Measurements from ENCODE around the gene SLC25A43. TPM values are rescaled to one million over a fixed set of nuclear protein-coding genes. Genes with fewer than 3 reads are reported as not detected.

The SLC25A43 gene
- total RNA-seq, 1 experiment from 2014 or later: 25.8 TPM

DNA sequence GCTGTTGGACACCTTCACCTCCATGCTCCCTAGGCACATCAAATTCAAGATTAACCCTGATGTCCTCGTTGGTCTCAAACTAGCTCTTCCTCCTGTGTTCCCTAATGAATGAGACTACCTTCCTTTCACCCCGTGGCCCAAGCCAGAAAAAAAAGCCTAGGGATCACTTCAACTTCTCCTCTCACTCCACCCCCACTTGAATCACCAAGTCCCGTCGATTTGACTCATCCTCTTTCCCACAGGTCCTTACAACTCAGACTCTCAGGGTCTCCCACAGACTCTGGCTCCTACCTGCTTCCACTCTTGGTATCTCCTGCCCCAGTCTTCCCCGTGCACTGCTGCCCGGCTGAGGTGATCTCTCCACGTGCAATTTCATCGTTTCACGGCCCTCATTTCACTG lies 8.5 kb downstream of the SLC25A43 start:
- no peak overlapping the region for H3K4me2 ChIP-seq (ENCODE audit: low read length)
- no peak overlapping the region for H3K4me3 ChIP-seq (ENCODE audit: low read length)
- no peaks in the 10 kb centered on the region for H3F3A ChIP-seq (ENCODE audit: low read length, unreplicated experiment)
- POLR2A ChIA-PET (ENCODE audit: unreplicated experiment): no interaction called here
- peaks cover 18% of the 10 kb centered on the region for H3K79me2 ChIP-seq (ENCODE audit: low read length)
- H3K36me3 ChIP-seq (ENCODE audit: low read depth, low read length): peaks cover 4% of the 10 kb centered on the region; the same call in 1 of the 2 replicates
- no peaks in the 10 kb centered on the region for H3K9me2 ChIP-seq (replicated peaks; ENCODE audit: low read length)
- intact Hi-C loops (cut with micrococcal nuclease): no loop called here
- no peak for TF ChIP-seq EZH2phosphoT487 (IDR thresholded peaks at IDR 0.05; ENCODE audit: borderline replicate concordance, low read length)
- TF ChIP-seq EZH2 (IDR thresholded peaks at IDR 0.05; ENCODE audit: low read length, unreplicated experiment): no peak
- TF ChIP-seq, protein P1, sequence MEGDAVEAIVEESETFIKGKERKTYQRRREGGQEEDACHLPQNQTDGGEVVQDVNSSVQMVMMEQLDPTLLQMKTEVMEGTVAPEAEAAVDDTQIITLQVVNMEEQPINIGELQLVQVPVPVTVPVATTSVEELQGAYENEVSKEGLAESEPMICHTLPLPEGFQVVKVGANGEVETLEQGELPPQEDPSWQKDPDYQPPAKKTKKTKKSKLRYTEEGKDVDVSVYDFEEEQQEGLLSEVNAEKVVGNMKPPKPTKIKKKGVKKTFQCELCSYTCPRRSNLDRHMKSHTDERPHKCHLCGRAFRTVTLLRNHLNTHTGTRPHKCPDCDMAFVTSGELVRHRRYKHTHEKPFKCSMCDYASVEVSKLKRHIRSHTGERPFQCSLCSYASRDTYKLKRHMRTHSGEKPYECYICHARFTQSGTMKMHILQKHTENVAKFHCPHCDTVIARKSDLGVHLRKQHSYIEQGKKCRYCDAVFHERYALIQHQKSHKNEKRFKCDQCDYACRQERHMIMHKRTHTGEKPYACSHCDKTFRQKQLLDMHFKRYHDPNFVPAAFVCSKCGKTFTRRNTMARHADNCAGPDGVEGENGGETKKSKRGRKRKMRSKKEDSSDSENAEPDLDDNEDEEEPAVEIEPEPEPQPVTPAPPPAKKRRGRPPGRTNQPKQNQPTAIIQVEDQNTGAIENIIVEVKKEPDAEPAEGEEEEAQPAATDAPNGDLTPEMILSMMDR (conservative IDR thresholded peaks at IDR 0.05; ENCODE audit: low read depth, low read length): no peak
- no peaks in the 10 kb centered on the region for H4K20me1 ChIP-seq (ENCODE audit: low read length)
- DNase-seq (no peak), ATAC-seq (no peak)
- no peak overlapping the region for H3K9ac ChIP-seq (ENCODE audit: low read length)
- CTCF ChIA-PET: no interaction called here
- peaks cover 29% of the 10 kb centered on the region for H3K4me1 ChIP-seq (ENCODE audit: insufficient read depth, low read length)
- BruUV-seq (replicated peaks): no TSS peak
- H2AFZ ChIP-seq (ENCODE audit: low read length): no peak overlapping the region
- H3K27me3 ChIP-seq (ENCODE audit: low read length): no peaks in the 10 kb centered on the region
- H3K9me3 ChIP-seq (ENCODE audit: low read length): no peaks in the 10 kb centered on the region
- H3K27ac ChIP-seq (ENCODE audit: low read length): no peak overlapping the region

GRCh38 chrX:119410027-119410819 lies 11.1 kb downstream of the SLC25A43 start:
- TF ChIP-seq EZH2 (IDR thresholded peaks at IDR 0.05; ENCODE audit: low read length, unreplicated experiment): no peak
- no peak for TF ChIP-seq EZH2phosphoT487 (IDR thresholded peaks at IDR 0.05; ENCODE audit: borderline replicate concordance, low read length)
- TF ChIP-seq, protein P1 (conservative IDR thresholded peaks at IDR 0.05; ENCODE audit: low read depth, low read length): no peak
- Histone ChIP-seq H4K20me1 (ENCODE audit: low read length) (no peaks in the 10 kb centered on the region), H3K4me2 (ENCODE audit: low read length) (peak overlapping the region; percentile 67), H3K79me2 (ENCODE audit: low read length) (0 out of 2 replicates have a peak, but pooled peaks cover 3% of the 10 kb centered on the region), H3K27me3 (ENCODE audit: low read length) (no peaks in the 10 kb centered on the region), H3K9me3 (ENCODE audit: low read length) (no peaks in the 10 kb centered on the region), H3K4me3 (ENCODE audit: low read length) (no peak overlapping the region), H3F3A (ENCODE audit: low read length, unreplicated experiment) (no peaks in the 10 kb centered on the region), H2AFZ (ENCODE audit: low read length) (no peak overlapping the region), H3K27ac (ENCODE audit: low read length) (peak overlapping the region; percentile 77), H3K9ac (ENCODE audit: low read length) (no peak overlapping the region), H3K4me1 (ENCODE audit: insufficient read depth, low read length) (peaks cover 29% of the 10 kb centered on the region), H3K9me2 (replicated peaks; ENCODE audit: low read length) (no peaks in the 10 kb centered on the region), H3K36me3 (ENCODE audit: low read depth, low read length) (peaks cover 4% of the 10 kb centered on the region; the same call in 1 of the 2 replicates)
- ATAC-seq (peak; percentile 92), DNase-seq (peak; percentile 90)
- intact Hi-C loops (cut with micrococcal nuclease): loop anchor here (5.0 kb wide), 1 partner anchor 57 kb away; the partner anchor contains the start of gene SLC25A5
- no TSS peak for BruUV-seq (replicated peaks)
- ChIA-PET POLR2A (ENCODE audit: unreplicated experiment) (no interaction called here), CTCF (interaction anchor here (0.7 kb wide), 1 partner anchor 24 kb away, joined by 3 read pairs; no protein-coding TSS in a partner anchor)

DNA sequence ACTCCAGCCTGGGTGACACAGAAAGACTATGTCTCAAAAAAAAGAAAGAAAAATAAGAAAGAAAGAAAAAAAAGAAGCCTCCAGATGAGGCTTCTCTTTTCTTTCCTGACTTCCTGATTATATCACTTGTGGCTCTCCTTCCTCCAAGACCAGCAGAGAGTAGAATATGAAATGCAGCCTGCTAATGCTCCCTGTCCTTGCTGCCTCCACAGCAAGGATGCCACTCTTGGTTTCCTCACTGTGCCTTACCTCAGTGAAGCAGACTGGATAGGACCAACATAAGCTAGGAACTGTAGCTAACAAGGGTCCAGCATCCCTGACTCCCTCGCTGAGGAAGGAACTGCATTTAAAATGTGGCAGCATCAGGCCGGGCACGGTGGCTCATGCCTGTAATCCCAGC lies 11.7 kb downstream of the SLC25A43 start:
- no peaks in the 10 kb centered on the region for H3K9me3 ChIP-seq (ENCODE audit: low read length)
- ATAC-seq (no peak), DNase-seq (no peak)
- 0 out of 2 replicates have a peak, but pooled peaks cover under 1% of the 10 kb centered on the region for H3K79me2 ChIP-seq (ENCODE audit: low read length)
- peak overlapping the region; percentile 77 for H3K27ac ChIP-seq (ENCODE audit: low read length)
- H3K36me3 ChIP-seq (ENCODE audit: low read depth, low read length): peaks cover 4% of the 10 kb centered on the region; the same call in 1 of the 2 replicates
- BruUV-seq (replicated peaks): no TSS peak
- no peak overlapping the region for H3K4me3 ChIP-seq (ENCODE audit: low read length)
- H4K20me1 ChIP-seq (ENCODE audit: low read length): no peaks in the 10 kb centered on the region
- CTCF ChIA-PET: interaction anchor here (0.7 kb wide), 1 partner anchor 25 kb away, joined by 3 read pairs; no protein-coding TSS in a partner anchor
- H3K27me3 ChIP-seq (ENCODE audit: low read length): no peaks in the 10 kb centered on the region
- H3K4me1 ChIP-seq (ENCODE audit: insufficient read depth, low read length): peaks cover 29% of the 10 kb centered on the region
- intact Hi-C loops (cut with micrococcal nuclease): loop anchor here (5.0 kb wide), 1 partner anchor 56 kb away; the partner anchor contains the start of gene SLC25A5
- H3K9me2 ChIP-seq (replicated peaks; ENCODE audit: low read length): no peaks in the 10 kb centered on the region
- no peaks in the 10 kb centered on the region for H3F3A ChIP-seq (ENCODE audit: low read length, unreplicated experiment)
- no peak overlapping the region for H2AFZ ChIP-seq (ENCODE audit: low read length)
- H3K4me2 ChIP-seq (ENCODE audit: low read length): peak overlapping the region; percentile 66
- H3K9ac ChIP-seq (ENCODE audit: low read length): no peak overlapping the region
- TF ChIP-seq, protein P1 (conservative IDR thresholded peaks at IDR 0.05; ENCODE audit: low read depth, low read length): no peak
- TF ChIP-seq EZH2phosphoT487 (IDR thresholded peaks at IDR 0.05; ENCODE audit: borderline replicate concordance, low read length) (no peak), EZH2 (IDR thresholded peaks at IDR 0.05; ENCODE audit: low read length, unreplicated experiment) (no peak)
- POLR2A ChIA-PET (ENCODE audit: unreplicated experiment): no interaction called here

Measured in PC-3 (cell line).